Psoas muscle (tissue), 8 donors: ENCODE measurements around the gene IMMT. TPM values are rescaled to one million over a fixed set of nuclear protein-coding genes. Genes with fewer than 3 reads are reported as not detected.
"Not testable (repeated sequence)": the region's sequence is repeated elsewhere in the genome, so short reads cannot be mapped to it uniquely, and the experiment has no call there.

Experiments used
- ATAC-seq, 4 donors: fragments of 200-7000 bp; cut with Tn5 transposase; one replicate each; pipeline ENCODE4 v1.9.1; 2020; ENCODE audit warnings: moderate library complexity in 3 of 4, mild to moderate bottlenecking in 2 of 4
- DNase-seq, 2 donors: peaks; one replicate each; pipeline ENCODE4 v3.0.0-alpha.2; 2020
- H3K27ac ChIP-seq: fragments of 200-600 bp; one replicate; pipeline ENCODE4 v1.8.0; 2022
- H3K27me3 ChIP-seq, 3 donors: fragments of 200-600 bp in 1 of 3; one replicate each; pipeline versions ENCODE4 v1.6.1 to v1.8.0; 2013 to 2022; ENCODE audit warnings: low read length in 2 of 3, mild to moderate bottlenecking in 2 of 3, moderate library complexity in 1 of 3; ENCODE audit not compliant: insufficient read depth in 3 of 3
- H3K36me3 ChIP-seq, 2 donors: fragments of 200-600 bp in 1 of 2; one replicate each; pipeline versions ENCODE4 v1.6.1 to v1.8.0; 2013 to 2022; ENCODE audit warnings: low read depth in 1 of 2, mild to moderate bottlenecking in 1 of 2, moderate library complexity in 1 of 2; ENCODE audit not compliant: insufficient read depth in 1 of 2
- H3K4me1 ChIP-seq: fragments of 200-600 bp; one replicate; pipeline ENCODE4 v1.8.0; 2022
- H3K4me3 ChIP-seq: fragments of 200-600 bp; one replicate; pipeline ENCODE4 v1.8.0; 2022; ENCODE audit warnings: mild to moderate bottlenecking
- H3K9me3 ChIP-seq: fragments of 200-600 bp; one replicate; pipeline ENCODE4 v1.8.0; 2022
- CTCF ChIP-seq: fragments of 200-600 bp; IDR thresholded peaks from one replicate; pipeline ENCODE4 v1.8.0; 2022; ENCODE audit warnings: antibody characterized with exemption
- WGBS, 3 donors: extraction: QIAGEN DNeasy Blood & Tissue Kit; methylation state at CpG; one replicate each; pipeline versions ENCODE4 v1.1.6 to v1.1.7; 2013; 5-methylcytosine and 5-hydroxymethylcytosine counted together
- intact Hi-C, 2 donors: fragments of 100-400 bp; cut with DNase I; formaldehyde crosslinking; loops; one replicate each; pipeline versions ENCODE4 v1.11.0 to v1.14.2; 2022
- long read RNA-seq, 2 donors: library from polyadenylated mRNA; unstranded; transcript quantifications; one replicate each; pipeline ENCODE4 v2.0.0, GENCODE V29; 2021
- polyA plus RNA-seq, 3 donors: library from polyadenylated mRNA; stranded (reverse); fragments of 200-250 nt; gene quantifications; one replicate each; pipeline ENCODE4 v1.2.3, GENCODE V29; 2013
- total RNA-seq, 4 donors: library from RNA; stranded (reverse); fragmentation: NEBNext Ultra II Directional in 2 of 4; extraction: Animal tissue kit (Norgen Biotek cat#: 25700) in 2 of 4; gene quantifications; one replicate each; pipeline versions ENCODE4 v1.2.1 to v1.2.4, GENCODE V29; 2021 to 2023
- donor health status: healthy with polysubstance abuse.
- donor health status: DM: no; HTN: no; CAD: no; lungs with moderate emphysema.
- donor health status: Bipolar disorder and iron deficiency.
- donor health status: healthy.
- donor health status: DM: yes; HTN: yes; CAD: no.
- donor health status: DM: no; HTN: no; CAD: no.
- donor health status: DM: no; HTN: no; CAD: no.
- donor health status: DM: yes; HTN: yes; CAD: no.

Gene IMMT
- total RNA-seq = 100 to 1,000 TPM; 141 to 272 (median 167) TPM
- polyA plus RNA-seq = 100 to 1,000 TPM; 132 to 185 (median 148) TPM
- long read RNA-seq, donor 1, partial matches to known transcripts = 5 of 17 reads
- long read RNA-seq, donor 1, other reads (novel, unspliced or antisense) = 12 of 17 reads
- long read RNA-seq, donor 2, partial matches to known transcripts = 8 of 23 reads
- long read RNA-seq, donor 2, other reads (novel, unspliced or antisense) = 13 of 23 reads

- Histone ChIP-seq H3K4me1 (peaks cover 51% of the 10 kb centered on the region), H3K27me3 (no peaks in the 10 kb centered on the region), H3K36me3 (peaks cover 0 to 7% of the 10 kb centered on the region in 2 donors), H3K27ac (peak within 1 kb of the TSS; percentile 100), H3K4me3 (peak within 1 kb of the TSS; percentile 94), H3K9me3 (no peaks in the 10 kb centered on the region)
- no peak for TF ChIP-seq CTCF
- DNase-seq (peak; percentile 98 to 99), ATAC-seq (peak; percentile 89 to 92 (median 91))
- intact Hi-C loops = no loop called here
- 0% methylated on average over 68 to 74 of the region's 74 CpGs for WGBS, 3 donors
Observed at GRCh38 chr2:86195055-86195807, at the start of gene IMMT. IMMT (minus strand) TSS chr2:86195462; CDS start chr2:86195382, 80 bp downstream.

- H3K4me1 ChIP-seq, H3K9me3 ChIP-seq, DNase-seq, H3K27me3 ChIP-seq, H3K4me3 ChIP-seq, H3K27ac ChIP-seq, ATAC-seq, intact Hi-C loops: not testable (repeated sequence)
- WGBS, 3 donors = 98% methylated on average over 5 of the region's 5 CpGs
- H3K36me3 ChIP-seq = peaks cover 0 to 21% of the 10 kb centered on the region in 2 donors
Observed at GRCh38 chr2:86244781-86245180, 49.5 kb upstream of the IMMT start.

GRCh38 chr2:86243950-86244733 lies 48.9 kb upstream of the IMMT start:
- WGBS, 3 donors = 91 to 94% (median 93%) methylated on average over 5 of the region's 5 CpGs
- H3K27me3 ChIP-seq = no peaks in the 10 kb centered on the region
- no peak overlapping the region for H3K4me3 ChIP-seq
- H3K36me3 ChIP-seq = peaks cover 0 to 22% of the 10 kb centered on the region in 2 donors
- ATAC-seq (no peak), DNase-seq (no peak)
- no peaks in the 10 kb centered on the region for H3K4me1 ChIP-seq
- intact Hi-C loops = no loop called here
- H3K9me3 ChIP-seq = no peaks in the 10 kb centered on the region
- H3K27ac ChIP-seq = no peak overlapping the region
- no peak for TF ChIP-seq CTCF

GRCh38 chr2:86243272-86243671 lies 48.0 kb upstream of the IMMT start:
- Histone ChIP-seq H3K36me3 (peaks cover 0 to 22% of the 10 kb centered on the region in 2 donors), H3K27me3 (no peaks in the 10 kb centered on the region), H3K4me3 (no peak overlapping the region), H3K27ac (no peak overlapping the region), H3K9me3 (no peaks in the 10 kb centered on the region), H3K4me1 (no peaks in the 10 kb centered on the region)
- no peak for TF ChIP-seq CTCF
- ATAC-seq (no peak), DNase-seq (no peak)
- intact Hi-C loops = no loop called here
- 89 to 93% (median 92%) methylated on average over 6 of the region's 6 CpGs for WGBS, 3 donors

GRCh38 chr2:86241611-86242010 lies 46.3 kb upstream of the IMMT start:
- TF ChIP-seq CTCF = no peak
- DNase-seq = no peak
- WGBS, 3 donors = 79 to 81% (median 80%) methylated on average over 6 of the region's 6 CpGs
- H3K4me3 ChIP-seq = no peak overlapping the region
- no peak for ATAC-seq
- H3K9me3 ChIP-seq = no peaks in the 10 kb centered on the region
- H3K36me3 ChIP-seq = peaks cover 0 to 22% of the 10 kb centered on the region in 2 donors
- intact Hi-C loops = no loop called here
- no peak overlapping the region for H3K27ac ChIP-seq
- H3K27me3 ChIP-seq = no peaks in the 10 kb centered on the region
- H3K4me1 ChIP-seq = no peaks in the 10 kb centered on the region
